PC-3 (cell line): ENCODE measurements around the gene PRR23B. TPM values are rescaled to one million over a fixed set of nuclear protein-coding genes. Genes with fewer than 3 reads are reported as not detected.

ENCODE experiments used
- ATAC-seq: fragments of 200-7000 bp; cut with Tn5 transposase; 2 replicates; pipeline ENCODE4 v1.9.1; 2020; ENCODE audit warnings: mild to moderate bottlenecking, moderate library complexity
- Bru-seq: library from RNA; stranded (reverse); fragments of 400-500 nt; gene quantifications from one replicate; lab custom pipeline; 2021; lab: Mats Ljungman, UMichigan
- BruChase-seq, 2 experiments: library from RNA; stranded (reverse); fragments of 400-500 nt; gene quantifications; one replicate each; lab custom pipeline; 2021; lab: Mats Ljungman, UMichigan
- BruUV-seq: library from RNA; stranded (reverse); fragments of 400-500 nt; replicated peaks from 2 replicates; lab custom pipeline; 2021; lab: Mats Ljungman, UMichigan
- CTCF ChIA-PET: fragments of 300-600 bp; sonication (Branson Sonifier 250); formaldehyde crosslinking; loops from one replicate; lab custom pipeline; 2022; ENCODE audit warnings: antibody characterized with exemption; lab: Charles Lee
- POLR2A ChIA-PET: fragments of 300-600 bp; sonication (Branson Sonifier 250); formaldehyde crosslinking; loops from one replicate; lab custom pipeline; 2022; ENCODE audit warnings: antibody characterized with exemption; ENCODE audit not compliant: unreplicated experiment; lab: Charles Lee
- DNase-seq: peaks from one replicate; pipeline ENCODE4 v3.0.0-alpha.2; 2015
- H2AFZ ChIP-seq: fragments of 300-600 bp; sonication (generic); 2 replicates; pipeline ENCODE4 v1.6.0; 2016; ENCODE audit warnings: antibody characterized with exemption, low read length
- H3F3A ChIP-seq: fragments of 300-600 bp; sonication (generic); one replicate; pipeline ENCODE4 v1.6.0; 2017; ENCODE audit warnings: antibody characterized with exemption, low read length, control low read depth, mild to moderate bottlenecking; ENCODE audit not compliant: unreplicated experiment
- H3K27ac ChIP-seq: fragments of 300-600 bp; sonication (generic); 2 replicates; pipeline ENCODE4 v1.5.1; 2016; ENCODE audit warnings: mild to moderate bottlenecking, low read length
- H3K27me3 ChIP-seq: fragments of 300-600 bp; sonication (generic); 2 replicates; pipeline ENCODE4 v1.6.1; 2016; ENCODE audit warnings: low read length, mixed read lengths
- H3K36me3 ChIP-seq: fragments of 300-600 bp; sonication (generic); 2 replicates; pipeline ENCODE4 v1.6.1; 2016; ENCODE audit warnings: low read depth, mixed run types, low read length, mixed read lengths
- H3K4me1 ChIP-seq: fragments of 300-600 bp; sonication (generic); 2 replicates; pipeline ENCODE4 v1.5.1; 2016; ENCODE audit warnings: low read length; ENCODE audit not compliant: insufficient read depth
- H3K4me2 ChIP-seq: fragments of 300-600 bp; sonication (generic); 2 replicates; pipeline ENCODE4 v1.6.0; 2016; ENCODE audit warnings: low read length
- H3K4me3 ChIP-seq: fragments of 300-600 bp; sonication (generic); 2 replicates; pipeline ENCODE4 v1.5.1; 2016; ENCODE audit warnings: mild to moderate bottlenecking, low read length, mixed read lengths
- H3K79me2 ChIP-seq: fragments of 300-600 bp; sonication (generic); 2 replicates; pipeline ENCODE4 v1.6.1; 2017; ENCODE audit warnings: low read length, mixed read lengths
- H3K9ac ChIP-seq: fragments of 300-600 bp; sonication (generic); 2 replicates; pipeline ENCODE4 v1.6.0; 2016; ENCODE audit warnings: mild to moderate bottlenecking, low read length
- H3K9me2 ChIP-seq: fragments of 300-600 bp; sonication (generic); replicated peaks from 2 replicates; pipeline ENCODE4 v1.6.1; 2016; ENCODE audit warnings: mixed run types, low read length, mixed read lengths
- H3K9me3 ChIP-seq: fragments of 300-600 bp; sonication (generic); 2 replicates; pipeline ENCODE4 v1.6.1; 2016; ENCODE audit warnings: low read length, mixed read lengths
- H4K20me1 ChIP-seq: fragments of 300-600 bp; sonication (generic); 2 replicates; pipeline ENCODE4 v1.6.1; 2016; ENCODE audit warnings: low read length, mixed read lengths
- CTCF ChIP-seq: fragments of 300-600 bp; sonication (generic); conservative IDR thresholded peaks from 2 replicates; pipeline ENCODE4 v1.5.1; 2017; ENCODE audit warnings: antibody characterized with exemption, low read depth, mild to moderate bottlenecking, low read length
- EZH2 ChIP-seq: fragments of 300-600 bp; sonication (generic); IDR thresholded peaks from one replicate; pipeline ENCODE4 v1.6.1; 2017; ENCODE audit warnings: antibody characterized with exemption, mild to moderate bottlenecking, low read length; ENCODE audit not compliant: unreplicated experiment
- EZH2phosphoT487 ChIP-seq: fragments of 300-600 bp; sonication (generic); IDR thresholded peaks from 2 replicates; pipeline ENCODE4 v1.6.1; 2018; ENCODE audit warnings: mild to moderate bottlenecking, antibody characterized with exemption, low read length, borderline replicate concordance
- intact Hi-C: fragments of 100-400 bp; cut with micrococcal nuclease; formaldehyde crosslinking; loops from 2 replicates; pipeline ENCODE4 v1.9.0; 2023
- long read RNA-seq: library from polyadenylated mRNA; unstranded; transcript quantifications from one replicate; pipeline ENCODE4 v2.0.0, GENCODE V29; 2021; ENCODE audit not compliant: unreplicated experiment
- total RNA-seq: library from RNA; depleted of rRNA; stranded (reverse); fragments of >200 nt; gene quantifications from 2 replicates; pipeline ENCODE4 v1.2.3, GENCODE V29; 2014; rRNA removed

The PRR23B gene
- not detected in 2 replicates for total RNA-seq
- Bru-seq, nascent RNA, result not detected
- not detected for BruChase-seq, experiment 1, labeled RNA remaining after a 6-hour chase
- not detected for BruChase-seq, experiment 2, labeled RNA remaining after a 2-hour chase
- long read RNA-seq, result 0 reads

GRCh38 chr3:139020868-139021234 lies at the start of gene PRR23B:
TSS of gene PRR23B (minus strand) at chr3:139020926. CDS start at chr3:139020661, 265 bp downstream.
- ChIA-PET POLR2A (no interaction called here), CTCF (no interaction called here)
- no peaks in the 10 kb centered on the region for H3K79me2 ChIP-seq
- H3K9me2 ChIP-seq, result no peaks in the 10 kb centered on the region
- H3K4me2 ChIP-seq, result no peak within 1 kb of the TSS
- no peak for TF ChIP-seq EZH2
- TF ChIP-seq CTCF, result peak; percentile 52; the same call in 1 of the 2 replicates
- BruUV-seq, result no TSS peak
- H3K9ac ChIP-seq, result no peak within 1 kb of the TSS
- no peaks in the 10 kb centered on the region for H3K27me3 ChIP-seq
- ATAC-seq (no peak), DNase-seq (peak; percentile 2)
- H3F3A ChIP-seq, result no peaks in the 10 kb centered on the region
- H3K36me3 ChIP-seq, result no peaks in the 10 kb centered on the region
- intact Hi-C loops, result no loop called here
- H3K4me3 ChIP-seq, result no peak within 1 kb of the TSS
- no peaks in the 10 kb centered on the region for H3K4me1 ChIP-seq
- no peaks in the 10 kb centered on the region for H4K20me1 ChIP-seq
- H2AFZ ChIP-seq, result no peak within 1 kb of the TSS
- H3K9me3 ChIP-seq, result no peaks in the 10 kb centered on the region
- H3K27ac ChIP-seq, result no peak within 1 kb of the TSS

GRCh38 chr3:139062918-139063317 lies 42.2 kb upstream of the PRR23B start:
- H3K9me2 ChIP-seq, result no peaks in the 10 kb centered on the region
- H3K4me1 ChIP-seq, result no peaks in the 10 kb centered on the region
- H3K27me3 ChIP-seq, result no peaks in the 10 kb centered on the region
- H3K9me3 ChIP-seq, result no peaks in the 10 kb centered on the region
- no peak for ATAC-seq
- no peak overlapping the region for H3K4me3 ChIP-seq
- BruUV-seq, result no TSS peak
- H3K9ac ChIP-seq, result no peak overlapping the region
- no peaks in the 10 kb centered on the region for H3K36me3 ChIP-seq
- no peak overlapping the region for H3K27ac ChIP-seq
- TF ChIP-seq EZH2 (no peak), EZH2phosphoT487 (no peak), CTCF (no peak)
- DNase-seq, result no peak
- no peaks in the 10 kb centered on the region for H4K20me1 ChIP-seq
- no peaks in the 10 kb centered on the region for H3K79me2 ChIP-seq
- H3F3A ChIP-seq, result no peaks in the 10 kb centered on the region
- H3K4me2 ChIP-seq, result no peak overlapping the region
- CTCF ChIA-PET, result interaction anchor here (0.5 to 0.6 kb wide), 2 partner anchors 49 to 127 kb away, joined by 3 read pairs; no protein-coding TSS in a partner anchor
- POLR2A ChIA-PET, result no interaction called here
- intact Hi-C loops, result no loop called here
- H2AFZ ChIP-seq, result no peak overlapping the region

GRCh38 chr3:139052802-139053600 lies 32.3 kb upstream of the PRR23B start:
- TF ChIP-seq EZH2 (no peak), EZH2phosphoT487 (no peak), CTCF (no peak)
- no peak overlapping the region for H3K4me3 ChIP-seq
- no peak overlapping the region for H3K27ac ChIP-seq
- H4K20me1 ChIP-seq, result no peaks in the 10 kb centered on the region
- H2AFZ ChIP-seq, result no peak overlapping the region
- H3F3A ChIP-seq, result no peaks in the 10 kb centered on the region
- H3K9me3 ChIP-seq, result no peaks in the 10 kb centered on the region
- no peak overlapping the region for H3K4me2 ChIP-seq
- no peaks in the 10 kb centered on the region for H3K36me3 ChIP-seq
- H3K9ac ChIP-seq, result no peak overlapping the region
- intact Hi-C loops, result no loop called here
- DNase-seq (no peak), ATAC-seq (no peak)
- H3K79me2 ChIP-seq, result no peaks in the 10 kb centered on the region
- no peaks in the 10 kb centered on the region for H3K9me2 ChIP-seq
- ChIA-PET POLR2A (no interaction called here), CTCF (no interaction called here)
- no peaks in the 10 kb centered on the region for H3K4me1 ChIP-seq
- no peaks in the 10 kb centered on the region for H3K27me3 ChIP-seq
- no TSS peak for BruUV-seq
